Measurements from ENCODE around the gene MOB2. TPM values are rescaled to one million over a fixed set of nuclear protein-coding genes. Genes with fewer than 3 reads are reported as not detected.

MOB2 gene
- total RNA-seq, 1 experiment from 2014 or later: 18.0 TPM

DNA sequence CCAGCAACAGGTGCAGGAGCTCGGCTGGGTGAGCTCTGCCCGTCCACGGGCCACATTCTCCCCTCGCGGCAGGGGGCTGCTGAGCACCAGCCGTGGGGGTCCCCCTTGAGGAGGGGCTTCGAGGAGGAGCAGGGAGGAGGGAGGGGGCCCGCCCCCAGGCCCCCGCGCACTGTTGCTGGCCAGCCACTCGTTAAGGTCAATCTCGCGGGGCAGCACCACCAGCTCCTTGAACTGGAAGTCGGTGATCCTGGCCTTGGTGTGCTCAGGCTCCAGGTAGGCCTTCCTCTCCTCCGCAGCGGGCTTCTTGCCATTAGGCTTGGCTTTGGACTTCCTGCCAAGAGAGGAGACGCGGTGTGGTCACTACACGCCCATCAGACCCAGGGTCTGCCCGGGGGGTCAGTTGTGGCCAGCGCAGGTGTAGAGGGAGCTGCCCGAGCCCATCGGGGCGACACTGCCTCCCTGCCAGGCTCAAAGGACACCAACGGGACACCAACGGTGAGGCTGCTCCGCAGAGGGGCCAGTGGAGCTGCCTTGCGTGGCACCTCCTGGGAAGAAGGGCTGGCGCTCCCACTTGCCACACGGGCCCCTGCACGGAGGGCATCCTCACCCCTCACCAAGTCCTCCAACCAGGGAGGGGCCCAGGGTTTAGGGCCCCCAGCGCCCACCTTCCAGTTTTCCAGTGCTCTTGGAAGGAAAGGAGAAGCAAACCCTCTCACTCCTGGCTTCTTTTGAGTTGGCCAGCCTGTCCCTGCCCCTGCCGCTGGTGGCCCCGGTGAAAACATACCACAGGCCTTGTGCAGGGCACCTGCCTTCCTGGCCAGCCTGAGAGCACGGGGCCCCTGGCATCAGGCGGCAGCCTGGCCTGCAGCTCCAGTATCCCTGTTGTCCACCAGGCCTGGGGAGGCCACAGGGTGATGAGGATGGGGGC, 5.8 kb downstream of the MOB2 start:
- no peak for DNase-seq (ENCODE audit: low read depth, low spot score)
- in situ Hi-C loops (cut with HindIII; ENCODE audit: low pct_unique_long_range_greater_than_20kb, low sequenced_read_pairs): no loop called here

GRCh38 chr11:1480191-1480554, 6.4 kb downstream of the MOB2 start:
- in situ Hi-C loops (cut with HindIII; ENCODE audit: low pct_unique_long_range_greater_than_20kb, low sequenced_read_pairs): no loop called here
- DNase-seq (ENCODE audit: low read depth, low spot score): no peak

DNA sequence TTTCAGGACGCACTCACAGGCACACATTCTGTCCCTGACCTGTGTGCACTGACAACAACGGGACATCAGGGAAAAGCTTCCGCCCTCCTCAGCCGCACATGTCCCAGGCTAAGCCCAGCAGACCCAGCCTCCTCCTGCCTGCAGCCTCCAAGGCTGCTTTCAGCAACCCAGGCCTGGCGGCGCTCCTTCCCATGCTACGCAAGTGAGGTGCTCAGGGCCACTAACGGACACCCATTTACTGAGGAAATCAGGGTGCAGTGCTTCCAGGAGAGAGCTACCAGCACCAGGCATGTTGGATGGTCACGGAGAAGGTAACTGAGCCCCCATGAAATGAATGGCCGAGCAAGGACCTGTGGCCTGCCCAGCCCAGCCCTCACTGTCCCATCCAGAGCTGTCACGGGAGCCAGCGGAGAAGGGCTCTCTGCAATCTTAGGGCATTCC, 6.9 kb downstream of the MOB2 start:
- in situ Hi-C loops (cut with HindIII; ENCODE audit: low pct_unique_long_range_greater_than_20kb, low sequenced_read_pairs): no loop called here
- DNase-seq (ENCODE audit: low read depth, low spot score): no peak

- in situ Hi-C loops (cut with HindIII; ENCODE audit: low pct_unique_long_range_greater_than_20kb, low sequenced_read_pairs): no loop called here
Observed at GRCh38 chr11:1479006-1479677, 7.4 kb downstream of the MOB2 start.

GRCh38 chr11:1478544-1478943, 8.0 kb downstream of the MOB2 start:
- in situ Hi-C loops (cut with HindIII; ENCODE audit: low pct_unique_long_range_greater_than_20kb, low sequenced_read_pairs): no loop called here
- DNase-seq (ENCODE audit: low read depth, low spot score): no peak

More at GRCh38 chr11:1479006-1479677, 7.4 kb downstream of the MOB2 start:
- DNase-seq (ENCODE audit: low read depth, low spot score): no peak

DNA sequence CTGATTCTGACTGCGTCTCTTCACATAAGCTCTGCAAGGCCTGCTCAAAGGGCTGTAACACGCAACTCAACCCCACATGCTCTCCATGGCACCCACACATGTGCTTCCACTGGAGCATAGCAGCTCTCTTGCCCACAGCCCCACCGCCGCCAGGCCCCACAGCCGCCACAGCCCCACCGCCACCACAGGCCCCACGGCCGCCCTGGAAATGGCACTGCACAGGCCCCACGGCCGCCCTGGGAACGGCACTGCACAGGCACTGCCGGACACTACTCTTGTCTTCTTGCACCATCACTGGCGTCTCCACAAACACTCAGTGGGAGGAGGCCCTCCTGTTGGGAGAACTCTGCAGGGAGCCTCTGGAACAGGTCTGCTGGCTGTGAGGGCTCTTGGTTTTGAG, 8.6 kb downstream of the MOB2 start:
- in situ Hi-C loops (cut with HindIII; ENCODE audit: low pct_unique_long_range_greater_than_20kb, low sequenced_read_pairs): no loop called here

GRCh38 chr11:1476940-1477736, 9.4 kb downstream of the MOB2 start:
- DNase-seq (ENCODE audit: low read depth, low spot score): no peak
- in situ Hi-C loops (cut with HindIII; ENCODE audit: low pct_unique_long_range_greater_than_20kb, low sequenced_read_pairs): no loop called here

More for the DNA sequence above, 8.6 kb downstream of the MOB2 start:
- DNase-seq (ENCODE audit: low read depth, low spot score): no peak

DNA sequence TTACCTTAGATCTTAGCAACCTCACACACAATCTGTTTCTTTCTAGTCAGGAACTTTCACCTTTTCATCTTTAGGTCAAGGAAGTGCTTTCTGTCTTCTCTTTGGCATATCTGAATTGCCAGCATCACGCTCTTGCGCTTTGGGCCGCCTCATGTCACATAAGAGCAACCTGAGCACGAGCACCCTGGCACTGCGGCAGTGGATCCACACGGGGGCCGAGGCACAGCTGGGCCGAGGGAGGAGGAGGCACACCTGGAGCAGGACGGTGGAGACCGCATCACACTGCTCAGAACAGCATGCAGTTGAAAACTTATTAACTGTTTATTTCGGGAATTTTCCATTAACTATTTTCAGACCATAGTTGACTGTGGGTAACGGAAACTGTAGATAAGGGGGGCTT, 10.7 kb downstream of the MOB2 start:
- in situ Hi-C loops (cut with HindIII; ENCODE audit: low pct_unique_long_range_greater_than_20kb, low sequenced_read_pairs): no loop called here
- no peak for DNase-seq (ENCODE audit: low read depth, low spot score)

DNA sequence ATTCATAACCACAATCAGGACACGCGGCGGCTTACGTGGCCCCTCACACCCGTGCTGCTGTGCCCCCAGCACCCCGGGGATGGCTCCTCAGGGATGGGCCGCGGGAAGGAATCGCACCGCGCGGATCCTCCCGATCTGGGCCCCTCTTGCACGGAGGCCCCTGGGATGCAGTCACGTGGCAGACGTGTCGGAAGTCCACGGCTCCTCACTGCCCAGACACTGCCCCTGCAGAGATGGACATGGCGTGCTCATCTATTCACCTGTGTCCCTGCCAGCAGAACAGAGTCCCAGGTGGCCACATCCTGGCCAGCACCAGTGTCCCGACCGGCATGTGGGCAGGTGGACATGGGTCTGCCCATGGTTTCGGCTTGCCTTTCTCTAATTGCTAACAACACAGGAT, 12.8 kb downstream of the MOB2 start:
- in situ Hi-C loops (cut with HindIII; ENCODE audit: low pct_unique_long_range_greater_than_20kb, low sequenced_read_pairs): no loop called here
- no peak for DNase-seq (ENCODE audit: low read depth, low spot score)

GRCh38 chr11:1473011-1473628, 13.5 kb downstream of the MOB2 start:
- in situ Hi-C loops (cut with HindIII; ENCODE audit: low pct_unique_long_range_greater_than_20kb, low sequenced_read_pairs): no loop called here
- DNase-seq (ENCODE audit: low read depth, low spot score): no peak

DNA sequence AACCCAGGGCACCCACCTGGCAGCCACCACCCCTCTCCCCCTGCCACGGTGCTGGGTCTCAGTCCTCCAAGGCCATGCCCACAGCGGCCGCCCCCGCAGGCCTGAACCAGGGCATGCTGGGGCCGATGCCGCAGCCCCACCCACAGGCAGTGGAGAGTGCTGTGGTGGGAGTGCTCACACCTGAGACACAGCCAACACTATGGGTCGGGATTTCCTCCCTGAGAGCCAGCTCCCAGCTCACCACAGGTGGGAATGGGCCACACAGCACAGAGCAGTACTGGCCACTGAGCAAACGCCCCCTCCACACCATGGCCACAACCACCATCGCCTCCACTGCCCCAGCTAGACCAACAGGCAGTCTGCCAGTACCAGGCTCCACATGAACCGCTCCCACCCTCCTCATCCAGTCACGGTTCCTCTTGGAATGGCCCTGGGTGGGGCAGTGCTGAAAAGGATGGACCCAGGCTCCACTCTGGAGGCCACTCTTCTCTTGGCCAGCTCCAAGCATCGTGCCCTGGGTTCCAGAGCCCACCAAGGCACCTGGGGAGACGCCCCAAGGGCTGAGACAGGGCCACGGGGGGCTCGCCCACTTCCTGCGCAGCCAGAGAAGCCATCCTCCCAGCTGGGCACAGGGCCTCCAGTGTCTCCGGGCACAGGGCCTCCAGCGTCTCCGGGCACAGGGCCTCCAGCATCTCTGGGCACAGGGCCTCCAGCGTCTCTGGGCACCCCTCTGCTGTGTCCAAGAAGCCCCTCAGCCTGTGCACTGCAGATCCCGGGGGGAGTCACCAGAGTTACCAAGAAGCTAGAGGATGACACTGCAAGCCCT, 14.2 kb downstream of the MOB2 start:
- no peak for DNase-seq (ENCODE audit: low read depth, low spot score)
- in situ Hi-C loops (cut with HindIII; ENCODE audit: low pct_unique_long_range_greater_than_20kb, low sequenced_read_pairs): no loop called here

DNA sequence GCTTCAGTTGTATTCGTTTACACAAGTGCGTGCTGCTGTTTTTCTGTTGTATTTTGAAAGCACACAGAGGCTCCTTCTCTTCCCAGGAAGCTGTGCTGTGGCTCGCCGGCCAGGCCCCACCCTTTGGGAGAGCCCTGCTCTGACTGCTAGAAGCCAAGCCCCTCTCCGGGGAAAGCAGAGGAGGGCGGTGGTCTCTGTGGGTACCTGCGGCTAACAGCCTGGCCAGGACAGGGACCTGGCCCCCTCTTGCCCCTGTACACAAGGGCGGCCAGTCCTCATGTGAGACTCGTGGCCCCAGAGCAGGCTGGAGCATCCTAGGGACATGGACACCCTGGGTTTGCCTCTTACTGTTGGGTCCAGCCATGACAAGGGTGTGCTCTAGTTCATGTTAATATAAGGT, 14.8 kb downstream of the MOB2 start:
- no peak for DNase-seq (ENCODE audit: low read depth, low spot score)
- in situ Hi-C loops (cut with HindIII; ENCODE audit: low pct_unique_long_range_greater_than_20kb, low sequenced_read_pairs): no loop called here

DNA sequence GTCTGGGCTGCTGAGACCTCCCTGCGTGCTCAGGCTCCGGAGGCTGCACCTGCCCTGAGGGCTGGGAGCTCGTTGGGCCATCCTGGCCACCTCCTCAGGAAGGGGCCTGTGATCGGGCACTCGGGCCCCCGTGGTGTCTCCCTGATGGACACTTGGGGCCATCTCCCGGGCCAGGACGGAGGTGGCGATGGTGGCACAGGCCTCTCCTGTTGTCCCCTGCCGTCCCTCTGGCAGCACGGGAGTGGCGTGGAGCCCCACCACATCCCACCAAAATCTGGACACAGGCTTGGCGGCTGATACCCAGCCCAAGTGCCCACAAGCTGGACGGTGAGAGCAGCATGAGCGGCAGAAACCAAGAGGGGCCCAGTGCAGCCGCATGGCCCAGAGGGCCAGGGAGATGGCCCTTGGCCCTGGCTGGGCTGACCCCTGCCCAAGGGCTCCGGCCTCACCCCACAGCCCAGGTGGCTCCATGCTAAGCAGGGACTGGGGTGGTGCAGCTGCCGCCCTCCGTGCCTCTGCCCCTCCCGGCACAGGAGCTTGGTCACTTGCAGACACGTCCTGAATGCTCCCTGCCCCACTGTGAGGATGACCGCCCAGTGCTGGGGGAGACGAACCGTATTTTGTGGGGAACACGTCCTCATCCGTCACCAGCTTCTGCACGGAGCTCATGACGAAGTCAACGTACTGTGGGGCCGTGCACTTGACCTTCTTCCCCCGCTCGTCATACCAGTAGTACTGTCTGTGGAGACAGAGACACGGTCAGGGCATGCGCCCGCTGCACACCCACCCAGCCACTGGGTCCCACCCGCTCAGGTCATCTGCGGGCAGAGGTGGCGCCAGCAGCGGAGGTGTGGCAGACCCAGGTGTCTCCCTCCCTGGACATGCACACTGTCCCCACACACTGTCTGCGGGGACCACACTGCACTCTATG, 15.6 kb downstream of the MOB2 start:
- in situ Hi-C loops (cut with HindIII; ENCODE audit: low pct_unique_long_range_greater_than_20kb, low sequenced_read_pairs): no loop called here
- no peak for DNase-seq (ENCODE audit: low read depth, low spot score)

DNA sequence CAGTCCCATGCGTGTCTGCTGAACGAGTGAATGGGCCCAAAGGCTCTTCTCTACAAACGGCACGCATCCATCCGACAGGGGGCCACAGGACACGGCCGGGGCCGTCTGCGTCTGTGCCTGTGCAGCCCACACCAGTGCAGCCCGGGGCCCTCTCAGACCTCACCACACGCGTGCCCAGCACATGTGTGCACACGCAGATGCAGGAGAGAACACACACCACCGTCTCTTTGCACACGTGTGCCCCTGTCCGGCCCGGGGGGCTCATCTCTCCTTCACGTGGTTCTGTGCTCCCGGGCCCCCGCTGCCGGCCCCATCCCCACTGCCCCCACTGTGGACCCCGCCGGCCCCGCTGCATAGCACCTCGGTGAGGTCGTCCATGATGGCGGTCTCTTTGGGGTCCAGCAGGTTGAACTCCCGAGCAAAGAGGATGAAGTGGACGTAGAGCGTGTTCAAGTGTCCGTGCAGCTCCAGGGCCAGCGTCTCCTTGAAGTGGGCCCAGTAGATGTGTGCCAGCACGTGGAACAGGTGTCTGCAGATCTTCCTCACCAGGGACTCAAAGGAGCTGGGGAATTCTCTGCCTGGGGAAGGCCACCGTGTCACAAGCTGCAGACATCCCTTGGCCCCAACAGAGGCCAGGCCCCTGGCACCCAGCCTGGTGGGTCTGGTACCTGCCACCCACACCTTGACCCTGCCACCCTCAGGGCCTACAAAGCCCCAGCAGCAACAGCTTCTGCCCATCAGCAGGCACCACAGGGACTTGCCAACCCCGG, 16.5 kb downstream of the MOB2 start:
- in situ Hi-C loops (cut with HindIII; ENCODE audit: low pct_unique_long_range_greater_than_20kb, low sequenced_read_pairs): no loop called here
- DNase-seq (ENCODE audit: low read depth, low spot score): no peak

DNA sequence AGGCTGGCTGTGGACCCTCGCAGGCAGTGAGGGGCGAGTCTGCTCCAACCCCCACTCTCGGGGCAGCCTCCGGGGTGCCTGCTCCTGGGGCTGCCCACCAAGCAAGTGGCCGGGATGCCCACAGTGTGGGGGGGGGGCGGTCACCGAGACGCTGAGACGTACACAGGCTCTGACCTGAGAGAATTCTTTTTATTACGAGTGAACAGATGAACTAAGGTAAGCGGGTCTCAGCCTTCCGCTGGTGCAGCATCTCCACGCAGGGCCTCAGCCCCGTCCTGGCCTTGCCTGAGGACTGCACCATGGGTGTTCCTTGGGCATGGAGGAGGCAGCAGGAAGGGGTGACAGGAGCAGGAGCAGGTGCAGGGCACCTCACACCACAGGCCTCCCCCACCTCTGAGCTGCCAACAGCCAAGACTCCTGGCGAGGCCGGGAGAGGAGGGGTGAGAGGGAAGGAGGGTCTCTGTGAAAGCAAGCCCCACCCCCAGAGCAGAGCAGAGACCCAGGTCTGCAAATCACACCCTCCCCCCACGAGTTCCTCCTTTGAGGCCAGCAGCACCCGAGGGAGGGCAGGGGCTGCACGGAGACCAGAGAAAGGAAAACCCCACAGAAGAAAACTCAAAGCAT, 17.2 kb downstream of the MOB2 start:
- DNase-seq (ENCODE audit: low read depth, low spot score): no peak
- in situ Hi-C loops (cut with HindIII; ENCODE audit: low pct_unique_long_range_greater_than_20kb, low sequenced_read_pairs): no loop called here
